ENCODE results near the gene GOPC.

GOPC gene

GRCh38 chr6:117595099-117595923, 7.0 kb downstream of the GOPC start:
- H3K9me3 ChIP-seq (ENCODE audit: control insufficient read depth, low read length), result no peaks in the 10 kb centered on the region
- no peak for DNase-seq
- no peak overlapping the region for H3K27ac ChIP-seq (ENCODE audit: low read length, poor library complexity, severe bottlenecking)
- H2AFZ ChIP-seq (ENCODE audit: low read depth, low read length), result no peak overlapping the region
- no peak overlapping the region for H2BK5ac ChIP-seq (ENCODE audit: low read depth, low read length, poor library complexity, severe bottlenecking)
- peaks cover 4% of the 10 kb centered on the region for H3K4me1 ChIP-seq (ENCODE audit: control insufficient read depth, insufficient read depth, low read depth, low read length)
- no peak overlapping the region for H3K23ac ChIP-seq (ENCODE audit: low read length in 2 of 2)
- H2BK15ac ChIP-seq (ENCODE audit: low read depth, poor library complexity, severe bottlenecking), result no peak overlapping the region
- H2BK120ac ChIP-seq (ENCODE audit: low read depth, low read length), result no peak overlapping the region
- no peak overlapping the region for H2AK5ac ChIP-seq (ENCODE audit: low read length, severe bottlenecking)
- H3K4ac ChIP-seq (ENCODE audit: low read depth in 1 of 2, low read length in 2 of 2), result no peak overlapping the region
- no peak overlapping the region for H3K4me2 ChIP-seq (ENCODE audit: low read length, poor library complexity, severe bottlenecking)
- no peak overlapping the region for H3K14ac ChIP-seq (ENCODE audit: low read length in 2 of 2)
- no peak overlapping the region for H4K8ac ChIP-seq (ENCODE audit: low read length)
- no peak overlapping the region for H2BK12ac ChIP-seq (ENCODE audit: low read length in 2 of 2)
- no peak overlapping the region for H3K4me3 ChIP-seq (ENCODE audit: insufficient read depth in 1 of 2, low read depth in 1 of 2, low read length in 2 of 2)
- no peak overlapping the region for H3K18ac ChIP-seq (ENCODE audit: low read depth in 1 of 2, low read length in 2 of 2)
- no peak overlapping the region for H3K9ac ChIP-seq (ENCODE audit: low read length)
- H3K27me3 ChIP-seq (ENCODE audit: control insufficient read depth in 1 of 2, insufficient read depth in 1 of 2, low read length in 2 of 2), result no peaks in the 10 kb centered on the region
- 98% methylated on average over 2 of the region's 2 CpGs for WGBS
- H4K91ac ChIP-seq (ENCODE audit: low read length), result no peak overlapping the region
- peaks cover 6 to 21% of the 10 kb centered on the region in 2 experiments for H3K36me3 ChIP-seq (ENCODE audit: control insufficient read depth in 1 of 2, insufficient read depth in 2 of 2, low read depth in 1 of 2, low read length in 2 of 2)
- H3K79me1 ChIP-seq (replicated peaks; ENCODE audit: low read length, poor library complexity, severe bottlenecking), result peaks cover 4% of the 10 kb centered on the region

GRCh38 chr6:117592983-117593759, 9.1 kb downstream of the GOPC start:
- H2BK12ac ChIP-seq (ENCODE audit: low read length in 2 of 2), result no peak overlapping the region
- H3K79me1 ChIP-seq (replicated peaks; ENCODE audit: low read length, poor library complexity, severe bottlenecking), result peaks cover 6% of the 10 kb centered on the region
- H3K36me3 ChIP-seq (ENCODE audit: control insufficient read depth in 1 of 2, insufficient read depth in 2 of 2, low read depth in 1 of 2, low read length in 2 of 2), result peaks cover 10 to 30% of the 10 kb centered on the region in 2 experiments
- no peaks in the 10 kb centered on the region for H3K4me1 ChIP-seq (ENCODE audit: control insufficient read depth, insufficient read depth, low read depth, low read length)
- H3K9me3 ChIP-seq (ENCODE audit: control insufficient read depth, low read length), result no peaks in the 10 kb centered on the region
- H2AK5ac ChIP-seq (ENCODE audit: low read length, severe bottlenecking), result no peak overlapping the region
- 82% methylated on average over 2 of the region's 3 CpGs for WGBS
- H4K91ac ChIP-seq (ENCODE audit: low read length), result no peak overlapping the region
- no peak for DNase-seq
- no peak overlapping the region for H2AFZ ChIP-seq (ENCODE audit: low read depth, low read length)
- no peak overlapping the region for H3K4me3 ChIP-seq (ENCODE audit: insufficient read depth in 1 of 2, low read depth in 1 of 2, low read length in 2 of 2)
- H3K9ac ChIP-seq (ENCODE audit: low read length), result no peak overlapping the region
- no peak overlapping the region for H2BK15ac ChIP-seq (ENCODE audit: low read depth, poor library complexity, severe bottlenecking)
- H3K23ac ChIP-seq (ENCODE audit: low read length in 2 of 2), result no peak overlapping the region
- H3K27ac ChIP-seq (ENCODE audit: low read length, poor library complexity, severe bottlenecking), result no peak overlapping the region
- no peak overlapping the region for H4K8ac ChIP-seq (ENCODE audit: low read length)
- no peak overlapping the region for H2BK5ac ChIP-seq (ENCODE audit: low read depth, low read length, poor library complexity, severe bottlenecking)
- H3K4ac ChIP-seq (ENCODE audit: low read depth in 1 of 2, low read length in 2 of 2), result no peak overlapping the region
- no peaks in the 10 kb centered on the region for H3K27me3 ChIP-seq (ENCODE audit: control insufficient read depth in 1 of 2, insufficient read depth in 1 of 2, low read length in 2 of 2)
- H3K4me2 ChIP-seq (ENCODE audit: low read length, poor library complexity, severe bottlenecking), result no peak overlapping the region
- H3K14ac ChIP-seq (ENCODE audit: low read length in 2 of 2), result no peak overlapping the region
- H2BK120ac ChIP-seq (ENCODE audit: low read depth, low read length), result no peak overlapping the region
- H3K18ac ChIP-seq (ENCODE audit: low read depth in 1 of 2, low read length in 2 of 2), result no peak overlapping the region

GRCh38 chr6:117591405-117591804, 10.9 kb downstream of the GOPC start:
- Histone ChIP-seq H3K18ac (ENCODE audit: low read depth in 1 of 2, low read length in 2 of 2) (no peak overlapping the region), H3K9me3 (ENCODE audit: control insufficient read depth, low read length) (no peaks in the 10 kb centered on the region), H2AK5ac (ENCODE audit: low read length, severe bottlenecking) (no peak overlapping the region), H4K91ac (ENCODE audit: low read length) (no peak overlapping the region), H2BK120ac (ENCODE audit: low read depth, low read length) (no peak overlapping the region), H3K27ac (ENCODE audit: low read length, poor library complexity, severe bottlenecking) (no peak overlapping the region), H3K79me1 (replicated peaks; ENCODE audit: low read length, poor library complexity, severe bottlenecking) (peaks cover 4% of the 10 kb centered on the region), H3K9ac (ENCODE audit: low read length) (no peak overlapping the region), H2AFZ (ENCODE audit: low read depth, low read length) (no peak overlapping the region), H4K8ac (ENCODE audit: low read length) (no peak overlapping the region), H2BK15ac (ENCODE audit: low read depth, poor library complexity, severe bottlenecking) (no peak overlapping the region), H3K4me3 (ENCODE audit: insufficient read depth in 1 of 2, low read depth in 1 of 2, low read length in 2 of 2) (no peak overlapping the region), H3K14ac (ENCODE audit: low read length in 2 of 2) (no peak overlapping the region), H2BK5ac (ENCODE audit: low read depth, low read length, poor library complexity, severe bottlenecking) (no peak overlapping the region), H3K23ac (ENCODE audit: low read length in 2 of 2) (no peak overlapping the region), H3K4me1 (ENCODE audit: control insufficient read depth, insufficient read depth, low read depth, low read length) (no peaks in the 10 kb centered on the region), H2BK12ac (ENCODE audit: low read length in 2 of 2) (no peak overlapping the region), H3K4ac (ENCODE audit: low read depth in 1 of 2, low read length in 2 of 2) (no peak overlapping the region), H3K27me3 (ENCODE audit: control insufficient read depth in 1 of 2, insufficient read depth in 1 of 2, low read length in 2 of 2) (no peaks in the 10 kb centered on the region), H3K4me2 (ENCODE audit: low read length, poor library complexity, severe bottlenecking) (no peak overlapping the region), H3K36me3 (ENCODE audit: control insufficient read depth in 1 of 2, insufficient read depth in 2 of 2, low read depth in 1 of 2, low read length in 2 of 2) (peaks cover 9 to 26% of the 10 kb centered on the region in 2 experiments)
- peak; percentile 62 for DNase-seq
- WGBS, result 66% methylated on average over 1 of the region's 3 CpGs

- Histone ChIP-seq H3K79me1 (replicated peaks; ENCODE audit: low read length, poor library complexity, severe bottlenecking) (peaks cover 4% of the 10 kb centered on the region), H3K4me2 (ENCODE audit: low read length, poor library complexity, severe bottlenecking) (no peak overlapping the region), H2BK15ac (ENCODE audit: low read depth, poor library complexity, severe bottlenecking) (no peak overlapping the region), H3K18ac (ENCODE audit: low read depth in 1 of 2, low read length in 2 of 2) (no peak overlapping the region), H3K27ac (ENCODE audit: low read length, poor library complexity, severe bottlenecking) (no peak overlapping the region), H4K91ac (ENCODE audit: low read length) (no peak overlapping the region), H2AFZ (ENCODE audit: low read depth, low read length) (no peak overlapping the region), H3K9ac (ENCODE audit: low read length) (no peak overlapping the region), H2AK5ac (ENCODE audit: low read length, severe bottlenecking) (no peak overlapping the region), H3K4me3 (ENCODE audit: insufficient read depth in 1 of 2, low read depth in 1 of 2, low read length in 2 of 2) (no peak overlapping the region), H3K23ac (ENCODE audit: low read length in 2 of 2) (no peak overlapping the region), H2BK5ac (ENCODE audit: low read depth, low read length, poor library complexity, severe bottlenecking) (no peak overlapping the region), H4K8ac (ENCODE audit: low read length) (no peak overlapping the region), H3K4me1 (ENCODE audit: control insufficient read depth, insufficient read depth, low read depth, low read length) (no peaks in the 10 kb centered on the region), H2BK12ac (ENCODE audit: low read length in 2 of 2) (no peak overlapping the region), H2BK120ac (ENCODE audit: low read depth, low read length) (no peak overlapping the region), H3K9me3 (ENCODE audit: control insufficient read depth, low read length) (no peaks in the 10 kb centered on the region), H3K27me3 (ENCODE audit: control insufficient read depth in 1 of 2, insufficient read depth in 1 of 2, low read length in 2 of 2) (no peaks in the 10 kb centered on the region), H3K4ac (ENCODE audit: low read depth in 1 of 2, low read length in 2 of 2) (no peak overlapping the region), H3K36me3 (ENCODE audit: control insufficient read depth in 1 of 2, insufficient read depth in 2 of 2, low read depth in 1 of 2, low read length in 2 of 2) (peaks cover 9 to 28% of the 10 kb centered on the region in 2 experiments), H3K14ac (ENCODE audit: low read length in 2 of 2) (no peak overlapping the region)
- DNase-seq, result no peak
- 93% methylated on average over 5 of the region's 5 CpGs for WGBS
Measured at GRCh38 chr6:117590447-117590846, 11.9 kb downstream of the GOPC start.

Data from mesenchymal stem cell (in vitro differentiated cells and primary cell).